OCI-LY3 (cell line): ENCODE data around the gene THY1.

Experiments used
- CTCF ChIP-seq: fragments of 200-600, 300-600 bp; sonication (generic); IDR thresholded peaks from 2 replicates; pipeline ENCODE4 v1.5.1; 2014; ENCODE audit warnings: antibody characterized with exemption, low read length, low read depth
- EZH2phosphoT487 ChIP-seq: fragments of 200-600 bp; shearing (Covaris generic); IDR thresholded peaks from 2 replicates; pipeline ENCODE4 v1.6.1; 2018; ENCODE audit warnings: antibody characterized with exemption, mixed run types, low read depth

DNA sequence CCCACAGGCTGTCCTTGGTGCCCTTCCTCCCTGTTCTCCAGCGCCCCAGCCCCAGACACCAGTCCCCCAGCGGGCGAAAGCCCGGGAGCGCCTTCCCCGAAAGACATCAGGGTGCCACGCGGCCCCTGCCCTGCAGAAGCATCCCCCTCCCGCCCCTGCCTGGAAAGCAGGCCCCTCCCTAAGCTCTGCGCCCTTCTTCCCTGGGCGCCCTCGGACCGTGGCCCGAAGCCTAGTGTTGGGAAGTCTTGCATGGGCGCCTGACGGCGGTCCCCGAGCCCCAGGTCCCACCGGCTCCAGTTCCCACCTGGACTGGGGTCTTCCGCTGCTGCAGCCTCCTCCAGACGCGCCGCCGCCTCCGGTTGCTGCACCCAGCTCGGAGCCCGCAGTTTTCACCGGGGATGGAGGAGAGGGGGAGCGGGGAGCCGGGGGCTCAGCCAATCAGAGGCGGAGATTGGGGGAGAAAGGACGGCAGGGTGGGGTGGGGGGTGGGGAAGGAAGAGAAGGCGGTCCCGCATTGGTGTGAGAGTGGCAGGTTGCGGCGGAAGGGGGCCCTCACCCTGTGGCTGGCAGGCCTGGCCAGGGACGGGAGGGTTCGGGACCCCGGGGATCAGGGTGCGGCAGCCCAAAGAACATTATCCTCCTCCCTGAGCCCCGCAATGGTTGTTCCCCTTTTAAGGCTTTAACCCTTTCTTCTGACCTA, at the start of gene THY1:
- TF ChIP-seq CTCF = no peak
- TF ChIP-seq EZH2phosphoT487 = no peak
